Measurements from ENCODE around the gene PTX3. TPM values are rescaled to one million over a fixed set of nuclear protein-coding genes. Genes with fewer than 3 reads are reported as not detected.

PTX3 gene
- total RNA-seq, 1 donor from 2014 or later = 3.2 TPM

DNA sequence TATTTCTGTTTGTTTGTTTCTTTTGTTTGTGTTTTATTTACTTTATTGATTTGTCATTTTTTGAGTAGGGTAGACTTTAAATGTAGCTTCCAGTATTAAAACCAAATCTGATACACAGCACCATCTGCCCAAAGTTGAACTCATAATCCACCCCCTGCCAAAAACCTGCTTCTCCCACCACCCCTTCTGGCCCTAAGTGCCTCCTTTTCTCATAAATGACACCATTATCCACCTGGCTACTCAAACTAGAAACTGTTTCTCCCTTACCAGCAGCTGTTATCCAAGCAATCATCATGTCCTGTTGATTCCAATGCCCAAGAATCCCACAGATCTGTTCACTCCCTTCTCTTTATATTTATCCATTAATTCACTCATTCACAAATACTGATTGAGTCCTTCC, 21.8 kb upstream of the PTX3 start:
- Histone ChIP-seq H3K27me3 (ENCODE audit: low read depth) (no peaks in the 10 kb centered on the region), H3K36me3 (no peaks in the 10 kb centered on the region), H3K4me3 (no peak overlapping the region), H3K4me1 (no peaks in the 10 kb centered on the region), H3K9me3 (no peaks in the 10 kb centered on the region), H3K27ac (no peak overlapping the region)
- DNase-seq (no peak), ATAC-seq (no peak)
- TF ChIP-seq, protein P1, sequence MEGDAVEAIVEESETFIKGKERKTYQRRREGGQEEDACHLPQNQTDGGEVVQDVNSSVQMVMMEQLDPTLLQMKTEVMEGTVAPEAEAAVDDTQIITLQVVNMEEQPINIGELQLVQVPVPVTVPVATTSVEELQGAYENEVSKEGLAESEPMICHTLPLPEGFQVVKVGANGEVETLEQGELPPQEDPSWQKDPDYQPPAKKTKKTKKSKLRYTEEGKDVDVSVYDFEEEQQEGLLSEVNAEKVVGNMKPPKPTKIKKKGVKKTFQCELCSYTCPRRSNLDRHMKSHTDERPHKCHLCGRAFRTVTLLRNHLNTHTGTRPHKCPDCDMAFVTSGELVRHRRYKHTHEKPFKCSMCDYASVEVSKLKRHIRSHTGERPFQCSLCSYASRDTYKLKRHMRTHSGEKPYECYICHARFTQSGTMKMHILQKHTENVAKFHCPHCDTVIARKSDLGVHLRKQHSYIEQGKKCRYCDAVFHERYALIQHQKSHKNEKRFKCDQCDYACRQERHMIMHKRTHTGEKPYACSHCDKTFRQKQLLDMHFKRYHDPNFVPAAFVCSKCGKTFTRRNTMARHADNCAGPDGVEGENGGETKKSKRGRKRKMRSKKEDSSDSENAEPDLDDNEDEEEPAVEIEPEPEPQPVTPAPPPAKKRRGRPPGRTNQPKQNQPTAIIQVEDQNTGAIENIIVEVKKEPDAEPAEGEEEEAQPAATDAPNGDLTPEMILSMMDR (IDR thresholded peaks at IDR 0.05) = no peak
- intact Hi-C loops (cut with DNase I) = no loop called here

DNA sequence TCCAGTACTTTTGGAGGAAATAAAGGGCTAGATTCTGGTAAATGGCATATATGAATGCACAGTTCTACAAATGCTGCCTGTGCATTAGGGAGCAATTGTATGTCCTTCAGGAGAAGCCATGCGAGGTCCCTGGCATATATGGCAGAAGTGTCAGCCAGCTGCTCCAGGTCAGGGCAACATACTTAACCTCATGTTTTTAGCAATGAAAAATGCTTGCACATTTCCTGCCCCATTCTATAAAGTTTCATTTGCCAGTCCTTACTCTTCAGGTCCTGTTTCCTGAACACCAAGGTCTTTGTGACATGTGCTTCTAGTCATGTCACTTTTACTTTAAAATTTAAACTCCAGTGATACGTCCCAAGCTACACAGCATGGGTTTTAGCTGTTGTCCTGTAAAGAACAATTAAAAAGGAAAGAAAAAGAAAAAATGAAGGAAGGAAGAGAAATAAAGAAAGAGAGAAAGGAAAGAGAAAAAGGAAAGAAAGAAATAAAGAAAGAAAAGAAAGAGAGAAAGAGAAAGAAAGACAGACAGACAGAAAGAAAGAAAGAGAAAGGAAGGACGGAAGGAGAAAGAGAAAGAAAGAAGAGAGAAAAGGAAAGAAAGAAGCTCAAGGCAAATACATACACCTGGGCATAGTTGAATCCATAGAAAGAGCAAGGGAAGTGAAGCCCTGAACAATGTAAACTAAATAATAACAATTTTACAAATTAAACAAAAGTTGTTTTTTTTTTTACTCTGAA, 20.1 kb upstream of the PTX3 start:
- H3K27me3 ChIP-seq (ENCODE audit: low read depth) = no peaks in the 10 kb centered on the region
- no peaks in the 10 kb centered on the region for H3K9me3 ChIP-seq
- no peak for DNase-seq
- no peaks in the 10 kb centered on the region for H3K4me1 ChIP-seq
- no peaks in the 10 kb centered on the region for H3K36me3 ChIP-seq
- ATAC-seq = no peak
- no peak overlapping the region for H3K27ac ChIP-seq
- TF ChIP-seq, protein P1 (IDR thresholded peaks at IDR 0.05) = no peak
- intact Hi-C loops (cut with DNase I) = no loop called here
- H3K4me3 ChIP-seq = no peak overlapping the region

GRCh38 chr3:157417247-157417646, 19.4 kb upstream of the PTX3 start:
- Histone ChIP-seq H3K27ac (no peak overlapping the region), H3K9me3 (no peaks in the 10 kb centered on the region), H3K4me1 (no peaks in the 10 kb centered on the region), H3K4me3 (no peak overlapping the region), H3K27me3 (ENCODE audit: low read depth) (no peaks in the 10 kb centered on the region), H3K36me3 (no peaks in the 10 kb centered on the region)
- TF ChIP-seq, protein P1 (IDR thresholded peaks at IDR 0.05) = no peak
- intact Hi-C loops (cut with DNase I) = no loop called here
- DNase-seq (no peak), ATAC-seq (no peak)

- H3K4me3 ChIP-seq = no peak overlapping the region
- intact Hi-C loops (cut with DNase I) = no loop called here
- no peaks in the 10 kb centered on the region for H3K9me3 ChIP-seq
- no peaks in the 10 kb centered on the region for H3K36me3 ChIP-seq
- H3K27me3 ChIP-seq (ENCODE audit: low read depth) = no peaks in the 10 kb centered on the region
- TF ChIP-seq, protein P1 (IDR thresholded peaks at IDR 0.05) = no peak
- no peak overlapping the region for H3K27ac ChIP-seq
- ATAC-seq (no peak), DNase-seq (no peak)
- H3K4me1 ChIP-seq = no peaks in the 10 kb centered on the region
These were observed 18.5 kb upstream of the PTX3 start for GRCh38 chr3:157418104-157418503.

- DNase-seq = no peak
- Histone ChIP-seq H3K27me3 (ENCODE audit: low read depth) (no peaks in the 10 kb centered on the region), H3K27ac (no peak overlapping the region), H3K4me1 (no peaks in the 10 kb centered on the region), H3K36me3 (no peaks in the 10 kb centered on the region), H3K9me3 (no peaks in the 10 kb centered on the region), H3K4me3 (no peak overlapping the region)
- ATAC-seq = no peak
- TF ChIP-seq, protein P1 (IDR thresholded peaks at IDR 0.05) = no peak
- intact Hi-C loops (cut with DNase I) = no loop called here
These were observed 16.0 kb upstream of the PTX3 start for GRCh38 chr3:157420606-157421130.

Measured in lower lobe of right lung (tissue), 2 donors.